Peyer's patch (tissue), 4 donors: ENCODE measurements around the gene TMEM242.

Source experiments
- CTCF ChIP-seq, 6 experiments: fragments of 450-650 bp in 4 of 6; fragments of 200-600 bp in 2 of 6; sonication (generic) in 1 of 6; IDR thresholded peaks; one replicate each; pipeline ENCODE4 v1.5.1; 2017 to 2019; ENCODE audit warnings: antibody characterized with exemption in 6 of 6, mild to moderate bottlenecking in 3 of 6, moderate library complexity in 1 of 6
- POLR2A ChIP-seq, 2 donors: fragments of 450-650 bp; IDR thresholded peaks; one replicate each; pipeline ENCODE4 v1.5.1; 2017; ENCODE audit warnings: antibody characterized with exemption in 2 of 2, mild to moderate bottlenecking in 2 of 2, moderate library complexity in 2 of 2

DNA sequence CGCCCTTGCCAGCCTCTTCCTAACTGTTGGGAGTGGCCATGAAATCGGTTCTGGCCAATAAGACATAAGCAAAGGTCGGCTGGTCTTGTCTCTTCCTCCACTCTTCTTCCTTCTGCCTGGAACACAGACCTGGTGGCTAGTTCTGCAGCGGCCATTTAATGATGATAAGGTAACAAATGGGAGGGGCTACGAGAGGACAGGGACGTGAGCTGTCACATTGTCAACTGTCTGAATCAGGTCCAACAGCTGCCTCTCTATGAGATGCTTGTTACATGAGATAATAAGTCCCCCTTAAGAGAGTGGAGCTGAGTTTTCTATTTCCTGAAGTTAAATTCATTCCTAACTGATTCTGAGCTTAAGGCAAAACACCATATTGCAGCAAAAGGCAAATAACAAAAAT, 12.5 kb upstream of the TMEM242 start:
- TF ChIP-seq CTCF (IDR thresholded peaks at IDR 0.05) (no peak), POLR2A (IDR thresholded peaks at IDR 0.05) (no peak)
